ENCODE measurements around the gene SETBP1.

SETBP1 gene

DNA sequence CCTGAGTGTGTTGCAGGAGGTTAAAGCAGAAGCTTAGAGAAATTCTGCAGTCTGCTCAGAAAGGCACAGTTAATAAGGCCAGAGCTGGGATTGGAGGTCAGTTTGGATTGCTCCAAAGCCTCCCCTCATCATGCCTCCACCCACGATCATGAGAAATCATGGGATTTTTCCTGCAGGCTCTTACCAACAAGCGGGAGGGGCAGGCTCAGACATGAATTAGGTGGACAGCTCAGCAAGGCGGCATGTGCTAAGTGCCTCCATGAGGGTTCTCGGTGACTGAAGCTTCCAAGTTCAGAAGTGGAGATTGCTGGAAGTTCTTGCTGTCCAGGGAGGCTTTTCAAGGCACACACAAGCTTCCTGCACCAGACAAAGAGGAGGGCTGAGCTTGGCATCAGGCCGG is 163.8 kb downstream of the SETBP1 start:
- no peak for FAIRE-seq
- TF ChIP-seq, protein P1, sequence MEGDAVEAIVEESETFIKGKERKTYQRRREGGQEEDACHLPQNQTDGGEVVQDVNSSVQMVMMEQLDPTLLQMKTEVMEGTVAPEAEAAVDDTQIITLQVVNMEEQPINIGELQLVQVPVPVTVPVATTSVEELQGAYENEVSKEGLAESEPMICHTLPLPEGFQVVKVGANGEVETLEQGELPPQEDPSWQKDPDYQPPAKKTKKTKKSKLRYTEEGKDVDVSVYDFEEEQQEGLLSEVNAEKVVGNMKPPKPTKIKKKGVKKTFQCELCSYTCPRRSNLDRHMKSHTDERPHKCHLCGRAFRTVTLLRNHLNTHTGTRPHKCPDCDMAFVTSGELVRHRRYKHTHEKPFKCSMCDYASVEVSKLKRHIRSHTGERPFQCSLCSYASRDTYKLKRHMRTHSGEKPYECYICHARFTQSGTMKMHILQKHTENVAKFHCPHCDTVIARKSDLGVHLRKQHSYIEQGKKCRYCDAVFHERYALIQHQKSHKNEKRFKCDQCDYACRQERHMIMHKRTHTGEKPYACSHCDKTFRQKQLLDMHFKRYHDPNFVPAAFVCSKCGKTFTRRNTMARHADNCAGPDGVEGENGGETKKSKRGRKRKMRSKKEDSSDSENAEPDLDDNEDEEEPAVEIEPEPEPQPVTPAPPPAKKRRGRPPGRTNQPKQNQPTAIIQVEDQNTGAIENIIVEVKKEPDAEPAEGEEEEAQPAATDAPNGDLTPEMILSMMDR (IDR thresholded peaks at IDR 0.05; ENCODE audit: insufficient read depth, missing control alignments) = no peak
- DNase-seq (ENCODE audit: insufficient read length, low spot score) = no peak

DNA sequence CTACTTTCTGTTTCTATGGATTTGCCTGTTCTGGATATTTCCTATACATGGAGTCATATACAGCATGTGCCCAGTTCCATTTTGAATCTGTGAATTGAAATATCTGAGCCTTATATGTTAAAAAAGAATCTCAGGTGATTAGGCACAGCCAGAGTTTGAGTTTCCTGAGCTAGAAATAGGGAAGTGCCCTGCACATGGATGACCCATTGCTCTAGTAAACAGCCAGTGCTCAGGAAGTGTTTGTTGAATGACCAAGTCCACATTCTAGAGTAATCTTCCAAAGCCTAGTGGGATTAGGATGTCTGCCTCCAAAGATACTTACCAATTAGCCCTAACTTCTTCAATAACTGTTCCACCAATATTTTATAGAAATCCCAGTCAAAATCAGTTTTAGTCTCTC is 165.8 kb downstream of the SETBP1 start:
- FAIRE-seq (no peak), DNase-seq (ENCODE audit: insufficient read length, low spot score) (no peak)
- TF ChIP-seq, protein P1 (IDR thresholded peaks at IDR 0.05; ENCODE audit: insufficient read depth, missing control alignments) = no peak

DNA sequence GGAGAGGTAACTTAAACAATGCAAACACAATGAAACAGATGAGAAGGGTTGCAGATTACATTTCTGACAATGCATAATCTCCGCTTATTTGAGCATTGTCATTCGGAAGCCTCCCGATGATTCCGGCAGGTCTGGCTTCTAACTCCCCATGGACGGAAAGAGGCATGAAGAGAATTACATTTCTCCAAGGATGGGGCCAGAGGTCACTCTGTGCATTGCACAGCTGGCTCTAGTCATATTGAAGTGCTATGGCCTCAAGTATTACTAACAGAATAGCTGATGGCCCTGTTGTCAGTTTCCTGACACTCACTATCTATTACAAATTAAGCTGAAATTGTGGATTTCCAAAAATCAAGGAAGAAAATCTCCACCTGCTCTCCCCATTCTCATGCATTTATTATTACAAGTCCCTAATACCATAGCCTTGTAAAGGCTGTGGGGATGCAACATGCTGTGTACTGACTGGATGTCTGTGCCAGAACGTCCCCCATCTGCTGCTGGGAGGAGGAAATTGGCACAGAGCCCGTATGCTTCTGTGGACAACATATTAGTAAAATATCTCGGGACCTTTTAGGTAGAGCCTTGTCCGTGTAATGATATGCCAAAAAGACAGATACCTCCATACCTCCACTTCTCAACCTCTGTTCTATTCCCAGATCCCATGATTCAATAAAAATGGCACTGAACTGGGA is 168.1 kb downstream of the SETBP1 start:
- FAIRE-seq (no peak), DNase-seq (ENCODE audit: insufficient read length, low spot score) (no peak)
- TF ChIP-seq, protein P1 (IDR thresholded peaks at IDR 0.05; ENCODE audit: insufficient read depth, missing control alignments) = no peak

DNA sequence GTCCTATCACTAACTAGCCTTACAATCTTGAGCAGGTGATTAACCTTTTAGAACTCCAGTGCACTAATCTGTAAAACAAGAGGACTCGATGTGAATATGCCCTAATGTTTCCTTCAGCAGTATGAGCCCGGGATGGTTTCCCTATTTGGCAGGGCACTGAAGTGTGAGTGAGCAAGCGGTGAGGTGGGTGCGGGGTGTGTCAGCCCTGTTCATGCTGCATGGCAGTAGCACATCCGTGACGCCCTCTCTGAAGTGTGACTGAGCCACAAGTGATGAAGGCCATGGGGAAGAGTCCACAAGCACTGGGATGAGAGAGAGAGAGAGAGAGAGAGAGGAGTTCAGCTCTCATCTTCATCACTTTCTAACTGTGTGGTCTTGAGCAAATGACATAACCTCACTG is 168.7 kb downstream of the SETBP1 start:
- DNase-seq (ENCODE audit: insufficient read length, low spot score) = no peak
- TF ChIP-seq, protein P1 (IDR thresholded peaks at IDR 0.05; ENCODE audit: insufficient read depth, missing control alignments) = no peak

DNA sequence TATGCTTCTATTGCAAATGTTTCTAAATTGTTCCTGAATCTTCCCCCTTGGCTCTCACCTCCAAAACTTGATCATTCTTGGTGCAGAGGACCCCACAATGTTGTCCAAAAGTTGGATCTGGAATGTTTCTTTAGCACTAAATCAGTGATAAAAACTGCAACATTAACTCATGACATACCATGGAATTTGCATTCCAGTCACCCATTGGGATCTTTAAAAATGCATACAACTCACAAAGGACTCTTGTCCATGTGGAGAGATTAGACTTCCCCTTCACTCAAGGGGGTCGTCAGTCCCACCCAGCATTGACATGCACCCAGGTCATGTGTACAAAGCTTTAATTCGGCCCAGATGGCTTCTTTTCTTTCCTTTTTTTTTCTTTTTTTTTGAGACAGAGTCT is 169.3 kb downstream of the SETBP1 start:
- DNase-seq (ENCODE audit: insufficient read length, low spot score) (no peak), FAIRE-seq (no peak)
- TF ChIP-seq, protein P1 (IDR thresholded peaks at IDR 0.05; ENCODE audit: insufficient read depth, missing control alignments) = no peak

More for the DNA sequence above, 168.7 kb downstream of the SETBP1 start:
- FAIRE-seq = no peak

DNA sequence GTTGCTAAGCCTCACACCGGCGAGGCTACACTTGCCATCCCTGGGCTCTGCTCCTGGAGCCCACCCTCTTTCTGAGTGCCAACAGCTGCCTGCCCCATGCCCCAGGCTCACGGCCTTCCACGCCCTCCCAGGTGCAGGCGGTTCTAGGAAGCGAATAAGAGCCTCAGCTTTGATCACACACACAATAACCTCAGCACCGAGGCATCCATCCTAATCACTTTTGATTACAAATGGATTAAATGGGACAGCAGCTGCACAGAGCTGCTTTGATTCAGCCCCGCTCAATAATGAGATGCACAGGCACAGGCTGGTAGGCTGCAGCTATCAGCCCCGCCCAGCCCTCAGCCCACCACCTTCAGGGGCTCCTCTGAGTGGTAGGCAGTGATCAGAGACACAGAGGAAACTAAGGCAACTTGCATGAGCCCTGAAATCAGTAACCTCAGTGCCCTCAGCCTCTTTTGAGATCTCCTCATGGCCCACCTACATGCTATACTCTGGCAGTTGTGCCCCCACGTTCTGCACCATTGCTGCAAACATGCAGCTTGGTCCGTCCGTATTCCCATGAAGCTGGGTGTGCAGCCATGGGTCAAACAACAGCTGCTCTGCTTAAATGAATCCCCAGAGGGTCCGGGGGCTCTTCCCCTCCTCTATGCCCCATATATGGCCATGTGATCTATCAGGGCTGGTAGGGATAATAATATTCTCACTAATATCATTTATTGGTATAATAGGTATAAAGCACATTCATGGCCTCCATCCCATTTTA is 171.4 kb downstream of the SETBP1 start:
- TF ChIP-seq, protein P1 (IDR thresholded peaks at IDR 0.05; ENCODE audit: insufficient read depth, missing control alignments) = no peak
- DNase-seq (ENCODE audit: insufficient read length, low spot score) (no peak), FAIRE-seq (no peak)

DNA sequence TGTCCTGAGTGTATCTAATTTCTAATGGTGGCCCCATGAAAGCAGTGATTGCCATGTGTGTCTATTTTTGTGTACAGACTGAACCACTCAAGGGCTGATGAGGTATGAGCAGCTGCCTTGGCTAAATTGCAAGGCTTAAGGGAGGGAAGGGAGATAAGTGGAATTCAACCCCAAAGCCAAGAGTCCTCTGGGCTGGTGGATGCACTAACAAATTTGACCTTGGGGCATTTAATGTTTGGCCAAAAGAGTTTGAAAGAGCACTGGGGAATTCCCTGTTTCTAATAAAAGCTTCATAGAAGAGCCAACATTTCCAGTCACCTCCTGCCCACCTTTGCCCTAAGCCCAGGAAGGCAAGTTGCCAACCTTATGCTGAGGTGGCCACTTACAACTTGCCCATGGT is 172.1 kb downstream of the SETBP1 start:
- DNase-seq (ENCODE audit: insufficient read length, low spot score) (no peak), FAIRE-seq (no peak)
- TF ChIP-seq, protein P1 (IDR thresholded peaks at IDR 0.05; ENCODE audit: insufficient read depth, missing control alignments) = no peak
